ENCODE results near the gene SPRED1. TPM values are rescaled to one million over a fixed set of nuclear protein-coding genes. Genes with fewer than 3 reads are reported as not detected.

SPRED1 gene
- total and polyA plus RNA-seq, 2 experiments from 2014 or later, result 11.4 to 44.0 TPM

GRCh38 chr15:38208779-38209178 lies 43.9 kb upstream of the SPRED1 start:
- Histone ChIP-seq H3K9me2 (ENCODE audit: insufficient read depth) (peaks cover 5% of the 10 kb centered on the region), H3K36me3 (ENCODE audit: insufficient read depth) (no peaks in the 10 kb centered on the region), H3K27me3 (ENCODE audit: insufficient read depth) (no peaks in the 10 kb centered on the region), H3K4me3 (no peak overlapping the region), H3F3A (replicated peaks; ENCODE audit: low read depth) (no peaks in the 10 kb centered on the region), H2AFZ (no peak overlapping the region), H3K4me2 (no peak overlapping the region), H3K79me2 (replicated peaks; ENCODE audit: insufficient read depth) (no peaks in the 10 kb centered on the region), H4K20me1 (replicated peaks; ENCODE audit: insufficient read depth) (no peaks in the 10 kb centered on the region), H3K27ac (ENCODE audit: low read depth) (no peak overlapping the region), H3K4me1 (ENCODE audit: insufficient read depth) (0 out of 2 replicates have a peak, but pooled peaks cover 4% of the 10 kb centered on the region)
- no peak for TF ChIP-seq CREB1 (CRISPR knock-in tag; IDR thresholded peaks at IDR 0.05; ENCODE audit: low read depth)
- TF ChIP-seq ZNF114 (CRISPR knock-in tag; IDR thresholded peaks at IDR 0.05), result no peak
- no peak for TF ChIP-seq NANOG (IDR thresholded peaks at IDR 0.05; ENCODE audit: borderline replicate concordance)
- TF ChIP-seq POLR2AphosphoS5 (IDR thresholded peaks at IDR 0.05; ENCODE audit: low read depth), result no peak
- no peak for TF ChIP-seq CTCF (conservative IDR thresholded peaks at IDR 0.05; ENCODE audit: low read depth in 2 of 2)
- TF ChIP-seq ETS1 (IDR thresholded peaks at IDR 0.05), result no peak
- TF ChIP-seq JUNB (IDR thresholded peaks at IDR 0.05; ENCODE audit: unreplicated experiment), result no peak
- no peak for TF ChIP-seq REST (IDR thresholded peaks at IDR 0.05; ENCODE audit: unreplicated experiment)
- TF ChIP-seq STAT1 (IDR thresholded peaks at IDR 0.05; ENCODE audit: unreplicated experiment), result no peak
- Mint-ChIP-seq H3K36me3 (ENCODE audit: low read depth) (no peaks in the 10 kb centered on the region), H3K4me3 (no peak overlapping the region), H3K27me3 (ENCODE audit: insufficient read depth, low read depth, poor library complexity) (peaks cover under 1% of the 10 kb centered on the region), H3K4me1 (peaks cover 18% of the 10 kb centered on the region), H3K27ac (no peak overlapping the region), H3K9me3 (no peaks in the 10 kb centered on the region)
- ATAC-seq, result no peak
- no peak for DNase-seq (ENCODE audit: low spot score)

GRCh38 chr15:38211249-38211648 lies 41.4 kb upstream of the SPRED1 start:
- H3K36me3 ChIP-seq (ENCODE audit: insufficient read depth), result no peaks in the 10 kb centered on the region
- H3K4me1 ChIP-seq (ENCODE audit: insufficient read depth), result 0 out of 2 replicates have a peak, but pooled peaks cover 4% of the 10 kb centered on the region
- Mint-ChIP-seq H3K27ac (no peak overlapping the region), H3K36me3 (ENCODE audit: low read depth) (no peaks in the 10 kb centered on the region), H3K27me3 (ENCODE audit: insufficient read depth, low read depth, poor library complexity) (no peaks in the 10 kb centered on the region), H3K4me1 (peaks cover 18% of the 10 kb centered on the region), H3K9me3 (no peaks in the 10 kb centered on the region), H3K4me3 (no peak overlapping the region)
- no peaks in the 10 kb centered on the region for H3K27me3 ChIP-seq (ENCODE audit: insufficient read depth)
- H2AFZ ChIP-seq, result peak overlapping the region; percentile 72
- peaks cover 5% of the 10 kb centered on the region; the same call in 1 of the 2 replicates for H3K9me2 ChIP-seq (ENCODE audit: insufficient read depth)
- H3K79me2 ChIP-seq (replicated peaks; ENCODE audit: insufficient read depth), result no peaks in the 10 kb centered on the region
- no peaks in the 10 kb centered on the region for H3F3A ChIP-seq (replicated peaks; ENCODE audit: low read depth)
- no peak overlapping the region for H3K27ac ChIP-seq (ENCODE audit: low read depth)
- no peak for DNase-seq (ENCODE audit: low spot score)
- peak; percentile 46; the same call in 1 of the 3 replicates for ATAC-seq
- H4K20me1 ChIP-seq (replicated peaks; ENCODE audit: insufficient read depth), result no peaks in the 10 kb centered on the region
- 0 out of 2 replicates have a peak overlapping the region, but pooled peaks have one; percentile 27 for H3K4me2 ChIP-seq
- H3K4me3 ChIP-seq, result no peak overlapping the region
- TF ChIP-seq POLR2AphosphoS5 (IDR thresholded peaks at IDR 0.05; ENCODE audit: low read depth), result no peak
- no peak for TF ChIP-seq ETS1 (IDR thresholded peaks at IDR 0.05)
- TF ChIP-seq EZH2phosphoT487 (IDR thresholded peaks at IDR 0.05; ENCODE audit: unreplicated experiment), result no peak
- TF ChIP-seq REST (IDR thresholded peaks at IDR 0.05; ENCODE audit: unreplicated experiment), result no peak
- no peak for TF ChIP-seq STAT1 (IDR thresholded peaks at IDR 0.05; ENCODE audit: unreplicated experiment)

All from GM23338 (cell line).